UCSD-AML1 (cell line): ENCODE measurements around the gene GLI1.
"Not testable (repeated sequence)": the region's sequence is repeated elsewhere in the genome, so short reads cannot be mapped to it uniquely, and the experiment has no call there.

Experiments used
- DNase-seq: peaks from one replicate; lab custom pipeline; 2025; ENCODE audit not compliant: unreplicated experiment; lab: John Stamatoyannopoulos, UW

Gene GLI1

GRCh38 chr12:57475271-57476161 is 15.9 kb downstream of the GLI1 start:
- DNase-seq = no peak

- peak; percentile 78 for DNase-seq
These were observed 16.8 kb downstream of the GLI1 start for GRCh38 chr12:57476162-57476992.

GRCh38 chr12:57476993-57477709 is 17.6 kb downstream of the GLI1 start:
- DNase-seq = no peak

GRCh38 chr12:57477710-57478681 is 18.4 kb downstream of the GLI1 start:
- DNase-seq = peak; percentile 79

GRCh38 chr12:57479043-57479375 is 19.4 kb downstream of the GLI1 start:
- no peak for DNase-seq

GRCh38 chr12:57479376-57480115 is 20.0 kb downstream of the GLI1 start, which contains the start of gene ARHGAP9:
ARHGAP9 (minus strand) TSS chr12:57479866; CDS start chr12:57479406, 460 bp downstream.
- DNase-seq = peak; percentile 56

GRCh38 chr12:57481671-57482070 is 22.1 kb downstream of the GLI1 start:
- DNase-seq = no peak

GRCh38 chr12:57483466-57483865 is 23.9 kb downstream of the GLI1 start:
- no peak for DNase-seq

- no peak for DNase-seq
These were observed 26.1 kb downstream of the GLI1 start for GRCh38 chr12:57485695-57486094.

GRCh38 chr12:57487055-57487596 is 27.5 kb downstream of the GLI1 start:
- no peak for DNase-seq

- DNase-seq = peak; percentile 92
These were observed 28.2 kb downstream of the GLI1 start, which contains the start of gene MARS1 for GRCh38 chr12:57487597-57488401. MARS1 (plus strand) TSS chr12:57488068; CDS start chr12:57488091, 23 bp downstream.

- no peak for DNase-seq
These were observed 29.0 kb downstream of the GLI1 start for GRCh38 chr12:57488402-57489156.

- no peak for DNase-seq
These were observed 29.6 kb downstream of the GLI1 start for GRCh38 chr12:57489157-57489641.

- no peak for DNase-seq
These were observed 30.5 kb downstream of the GLI1 start for GRCh38 chr12:57490126-57490525.

GRCh38 chr12:57491393-57492280 is 32.1 kb downstream of the GLI1 start:
- DNase-seq = no peak

GRCh38 chr12:57495051-57495701 is 35.6 kb downstream of the GLI1 start:
- not testable (repeated sequence) for DNase-seq
